Activated CD4-positive, alpha-beta T cell treated with anti-CD3 and anti-CD28 coated beads, Interleukin-2, amount 50 U/mL, for 16 hours (primary cell): Measurements from ENCODE around the gene MKKS.
"Not testable (repeated sequence)": the region's sequence is repeated elsewhere in the genome, so short reads cannot be mapped to it uniquely, and the experiment has no call there.

Source experiments
- DNase-seq: peaks from one replicate; pipeline ENCODE4 v3.0.0-alpha.2; 2020

The MKKS gene

GRCh38 chr20:10411673-10412072 lies 22.3 kb downstream of the MKKS start:
- DNase-seq: no peak

DNA sequence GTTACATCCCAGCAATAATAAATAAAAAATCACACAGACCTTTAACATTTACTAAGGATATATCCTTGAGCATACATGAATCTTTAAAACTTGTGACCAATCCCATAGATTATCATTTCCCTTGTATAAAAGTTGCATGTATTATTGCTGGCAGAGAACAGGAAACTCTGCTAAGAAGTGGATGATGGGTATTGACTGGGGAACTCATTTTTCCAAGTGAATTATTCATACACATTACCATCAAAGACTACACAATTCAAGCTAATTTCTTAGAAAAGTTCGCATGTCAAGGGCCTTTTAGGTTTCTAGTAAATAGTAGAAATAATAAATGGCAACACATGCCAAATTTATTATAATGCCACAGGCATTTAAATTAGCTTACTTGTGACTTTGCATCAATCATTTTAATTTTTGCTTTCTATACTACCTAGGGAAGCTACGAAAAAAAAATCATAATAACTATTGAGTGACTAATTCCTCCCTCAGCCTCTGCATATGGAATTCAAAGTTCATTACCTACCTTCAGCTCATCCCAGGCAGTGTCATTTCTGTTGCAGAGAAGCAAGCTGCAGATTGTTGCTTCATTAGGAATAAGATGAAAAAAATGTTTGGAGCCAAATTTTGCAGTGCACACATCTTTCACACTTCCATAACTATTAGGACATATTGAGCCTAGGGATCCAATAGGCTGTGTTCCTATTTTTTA lies 25.8 kb downstream of the MKKS start:
- DNase-seq: no peak

DNA sequence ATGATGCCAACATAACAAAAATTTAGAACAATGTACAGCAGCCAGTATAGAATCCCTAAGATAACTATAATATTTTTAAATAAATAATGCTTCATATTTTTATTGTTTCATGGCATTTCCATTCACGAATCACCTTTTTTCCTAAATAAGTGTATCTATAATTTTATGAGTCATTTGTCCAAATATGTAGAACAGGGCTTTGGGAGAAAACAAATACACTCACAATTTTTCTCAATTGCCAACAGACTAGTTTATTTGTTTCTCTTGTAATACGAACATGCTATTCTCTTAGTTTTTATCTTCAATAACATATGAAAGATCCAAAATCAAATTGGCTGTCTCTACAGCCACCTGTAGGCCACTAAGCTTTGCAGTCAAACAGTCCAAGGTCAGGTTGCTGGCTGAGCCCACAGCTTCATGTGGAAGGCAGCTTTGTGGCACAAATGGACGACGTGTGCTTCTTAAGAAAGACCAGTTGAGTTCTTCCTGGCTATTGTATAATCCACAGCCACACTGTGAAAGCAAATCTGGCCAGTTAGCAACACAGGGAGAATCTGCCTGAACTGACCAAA lies 29.0 kb downstream of the MKKS start:
- no peak for DNase-seq

DNA sequence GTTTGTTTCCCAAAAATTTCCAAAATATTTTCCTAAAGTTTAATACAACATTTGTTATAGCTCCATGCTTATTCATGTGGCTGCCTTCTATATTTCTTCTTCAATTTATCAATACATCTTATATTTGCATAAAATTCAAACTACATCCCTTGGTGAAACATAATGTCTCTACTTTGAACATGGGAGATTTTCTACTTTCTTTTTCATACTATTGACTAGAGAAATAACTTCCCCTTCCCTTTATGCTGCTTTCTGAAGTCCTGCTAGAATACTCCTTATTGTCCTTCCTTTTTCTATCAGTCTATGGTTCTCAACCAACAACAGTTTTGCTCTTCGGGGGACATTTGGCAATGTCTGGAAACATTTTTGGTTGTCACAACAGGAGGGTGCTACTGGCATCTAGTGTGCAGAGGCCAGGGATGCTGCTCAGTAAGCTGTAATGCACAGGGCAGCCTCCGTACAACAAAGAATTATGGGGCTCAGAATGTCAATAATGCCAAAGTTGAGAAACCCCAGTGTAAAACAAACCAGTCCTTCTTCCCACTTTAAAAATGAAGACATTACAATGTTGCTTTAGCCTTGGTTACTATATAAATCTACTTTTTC lies 29.9 kb downstream of the MKKS start:
- no peak for DNase-seq

GRCh38 chr20:10402938-10403608 lies 30.9 kb downstream of the MKKS start:
- no peak for DNase-seq

DNA sequence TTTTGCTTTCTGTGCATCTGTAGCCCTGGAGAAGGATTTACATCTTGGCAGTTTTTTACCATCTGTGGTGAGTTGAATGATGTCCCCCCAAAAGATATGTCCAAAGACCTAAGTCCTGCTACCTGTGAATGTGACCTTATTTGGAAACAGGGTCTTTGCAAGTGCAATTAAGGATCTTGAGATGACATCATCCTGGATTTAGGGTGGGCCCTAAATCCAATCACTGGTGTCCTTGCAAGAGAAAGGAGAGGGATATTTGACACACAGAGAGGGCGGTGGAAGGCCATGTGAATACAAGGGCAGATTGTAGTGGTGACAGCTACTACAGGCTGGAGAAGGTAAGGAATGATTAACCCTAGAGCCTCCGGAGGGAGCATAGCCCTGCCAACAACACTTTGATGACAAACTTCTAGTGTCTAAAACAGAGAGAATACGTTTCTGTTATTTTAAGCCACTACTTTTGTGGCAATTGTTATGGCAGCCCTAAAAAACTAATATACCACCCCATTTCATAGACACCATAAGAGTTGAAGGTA lies 35.1 kb downstream of the MKKS start:
- DNase-seq: no peak

DNA sequence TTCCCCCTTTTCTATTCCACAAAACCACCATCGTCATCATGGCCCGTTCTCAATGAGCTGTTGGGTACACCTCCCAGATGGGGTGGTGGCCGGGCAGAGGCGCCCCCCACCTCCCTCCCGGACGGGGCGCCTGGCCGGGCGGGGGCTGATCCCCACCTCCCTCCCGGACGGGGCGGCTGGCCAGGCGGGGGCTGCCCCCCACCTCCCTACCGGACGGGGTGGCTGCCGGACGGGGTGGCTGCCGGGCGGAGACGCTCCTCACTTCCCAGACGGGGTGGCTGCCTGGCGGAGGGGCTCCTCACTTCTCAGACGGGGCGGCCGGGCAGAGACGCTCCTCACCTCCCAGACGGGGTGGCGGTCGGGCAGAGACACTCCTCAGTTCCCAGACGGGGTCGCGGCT lies 39.3 kb downstream of the MKKS start:
- DNase-seq: not testable (repeated sequence)

- DNase-seq: peak; percentile 22
Measured at GRCh38 chr20:10390709-10391108, 43.3 kb downstream of the MKKS start.

GRCh38 chr20:10388597-10388996 lies 45.4 kb downstream of the MKKS start:
- no peak for DNase-seq

DNA sequence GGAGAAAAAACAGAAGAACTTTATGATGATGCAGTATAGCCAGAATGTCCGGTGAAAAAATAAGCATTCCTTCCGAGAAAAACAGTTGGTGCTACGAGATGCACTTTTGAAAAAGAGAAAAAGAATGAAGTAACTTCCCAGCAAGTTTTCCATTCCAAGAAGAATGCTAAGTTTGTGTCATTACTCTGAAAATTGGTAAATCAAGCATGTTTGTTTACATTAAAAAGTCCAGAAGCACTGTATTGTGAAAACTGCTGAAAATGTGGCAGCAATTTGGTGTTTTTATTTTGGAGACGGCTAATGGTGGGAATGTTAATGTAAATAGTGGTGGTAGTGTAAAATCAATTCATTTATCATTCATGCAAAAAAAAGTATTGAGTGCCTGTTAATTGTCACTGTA lies 46.3 kb downstream of the MKKS start:
- no peak for DNase-seq

GRCh38 chr20:10385850-10386544 lies 48.0 kb downstream of the MKKS start:
- peak; percentile 5 for DNase-seq

GRCh38 chr20:10381477-10381876 lies 52.5 kb downstream of the MKKS start:
- DNase-seq: no peak

DNA sequence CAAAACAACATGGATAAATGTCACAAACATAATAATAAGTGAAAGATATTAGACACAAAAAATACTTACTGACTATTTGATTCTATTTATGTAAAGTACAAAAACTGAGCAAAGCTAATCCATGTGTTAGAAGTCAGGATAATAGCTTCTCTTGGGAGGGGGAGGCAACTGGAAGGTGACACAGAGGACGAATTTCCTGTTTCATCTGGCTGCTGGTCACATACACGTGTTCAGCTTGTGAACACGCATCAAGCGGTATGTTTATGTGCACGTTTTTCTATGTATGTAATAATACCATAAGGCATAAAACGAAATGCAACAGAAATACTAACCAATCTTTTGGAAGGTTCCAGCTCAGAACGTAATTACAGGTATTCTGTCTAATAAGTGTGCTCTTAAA lies 54.3 kb downstream of the MKKS start:
- no peak for DNase-seq

- DNase-seq: no peak
Measured at GRCh38 chr20:10376270-10377075, 57.5 kb downstream of the MKKS start.

DNA sequence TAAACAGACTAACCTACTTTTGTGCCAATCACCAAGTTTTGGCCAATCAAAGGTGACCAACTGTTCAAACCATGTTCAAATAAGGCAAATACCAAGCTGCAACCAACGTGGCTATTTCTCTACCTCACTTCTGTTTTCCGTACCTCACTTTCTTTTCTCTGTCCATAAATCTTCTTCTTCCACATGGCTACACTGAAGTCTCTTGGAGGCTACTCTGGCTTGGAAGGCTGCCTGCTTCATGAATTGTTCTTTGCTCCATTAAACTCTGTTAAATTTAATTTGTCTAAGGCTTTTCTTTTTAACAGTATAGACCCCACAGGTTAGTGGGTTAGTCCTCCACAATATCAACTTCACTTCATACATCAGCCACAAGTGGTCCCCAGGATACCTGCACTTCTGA lies 58.8 kb downstream of the MKKS start:
- no peak for DNase-seq

DNA sequence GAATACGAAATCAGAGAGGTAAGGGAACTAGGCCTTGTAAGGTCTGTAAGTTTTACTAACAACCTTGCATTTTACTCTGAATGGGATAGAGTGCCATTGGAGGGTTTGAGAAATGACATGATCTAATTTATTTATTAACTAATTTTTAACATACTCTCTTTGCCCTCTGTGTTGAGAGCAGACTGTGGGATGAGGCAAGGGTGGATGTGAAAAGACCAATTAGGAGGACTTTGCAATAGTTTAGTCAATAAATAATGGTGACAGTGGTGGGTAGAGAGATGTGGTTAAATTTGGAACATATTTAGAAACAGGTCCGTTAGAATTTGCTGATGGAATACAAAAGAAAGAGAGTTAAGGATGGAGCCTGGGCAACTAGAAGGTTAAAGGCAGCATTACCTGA lies 60.0 kb downstream of the MKKS start:
- DNase-seq: no peak

GRCh38 chr20:10371467-10371866 lies 62.6 kb downstream of the MKKS start:
- no peak for DNase-seq

GRCh38 chr20:10370091-10370887 lies 63.7 kb downstream of the MKKS start:
- no peak for DNase-seq

DNA sequence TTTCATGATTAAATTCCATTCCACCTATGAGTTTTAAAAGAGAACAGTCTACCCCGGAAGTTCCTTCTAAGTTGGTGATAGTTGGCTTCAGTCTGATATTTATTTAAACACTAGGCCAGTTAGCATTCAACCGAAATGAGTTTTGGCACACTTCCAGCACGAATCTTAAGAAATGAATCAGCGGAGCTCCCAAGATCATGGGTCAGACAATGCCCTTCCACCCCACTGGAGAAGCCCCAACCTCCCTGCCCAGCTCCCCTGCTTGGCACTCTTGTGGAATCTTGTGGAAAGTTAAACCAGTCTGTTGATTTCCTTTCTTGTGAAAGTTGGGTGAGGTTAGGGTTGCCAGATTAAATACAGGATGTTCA lies 64.3 kb downstream of the MKKS start:
- no peak for DNase-seq

DNA sequence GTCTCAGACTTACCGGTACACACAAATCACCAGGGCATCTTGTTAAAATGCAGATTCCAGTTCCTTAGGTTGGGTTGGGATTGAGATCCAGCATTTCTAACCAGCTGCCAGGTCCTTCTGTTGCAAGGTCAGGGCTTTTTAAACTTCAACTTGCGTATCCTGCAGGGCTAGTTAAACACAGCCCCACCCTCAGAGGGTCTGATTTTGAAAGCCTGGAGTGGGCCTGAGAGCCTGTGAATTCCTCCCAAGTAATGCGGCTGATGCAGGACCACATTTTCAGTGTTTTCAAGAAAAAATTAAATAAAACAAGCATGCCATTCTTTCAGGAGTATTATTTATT lies 65.3 kb downstream of the MKKS start:
- DNase-seq: no peak

GRCh38 chr20:10367943-10368701 lies 65.9 kb downstream of the MKKS start:
- no peak for DNase-seq
